Panc1 (cell line): ENCODE results near the gene SKP1. TPM values are rescaled to one million over a fixed set of nuclear protein-coding genes. Genes with fewer than 3 reads are reported as not detected.
"Not testable (repeated sequence)": the region's sequence is repeated elsewhere in the genome, so short reads cannot be mapped to it uniquely, and the experiment has no call there.

Experiments used
- ATAC-seq: fragments of 200-7000 bp; cut with Tn5 transposase; 2 replicates; pipeline ENCODE4 v1.9.1; 2020; ENCODE audit warnings: mild to moderate bottlenecking, moderate library complexity
- BruUV-seq: library from RNA; stranded (reverse); fragments of 400-500 nt; replicated peaks from 2 replicates; lab custom pipeline; 2021; lab: Mats Ljungman, UMichigan
- CTCF ChIA-PET: fragments of 300-600 bp; sonication (Branson Sonifier 250); formaldehyde crosslinking; loops from one replicate; lab custom pipeline; 2022; ENCODE audit warnings: antibody characterized with exemption; lab: Charles Lee
- POLR2A ChIA-PET: fragments of 300-600 bp; sonication (Branson Sonifier 250); formaldehyde crosslinking; loops from one replicate; lab custom pipeline; 2022; ENCODE audit warnings: antibody characterized with exemption; lab: Charles Lee
- DNase-seq: peaks from one replicate; pipeline ENCODE4 v3.0.0-alpha.2; 2010; ENCODE audit warnings: low read depth, low spot score
- H3K27ac ChIP-seq: 2 replicates; pipeline ENCODE4 v1.5.1; 2011; ENCODE audit warnings: mild to moderate bottlenecking, low read length, inconsistent platforms
- H3K27me3 ChIP-seq: fragments of 200-500 bp; sonication (Bioruptor generic); 2 replicates; pipeline ENCODE4 v1.6.0; 2014; ENCODE audit warnings: low read length, inconsistent platforms; ENCODE audit not compliant: control insufficient read depth, insufficient read depth
- H3K36me3 ChIP-seq: fragments of 200-500 bp; sonication (Bioruptor generic); 2 replicates; pipeline ENCODE4 v1.5.1; 2014; ENCODE audit warnings: inconsistent platforms, mild to moderate bottlenecking, low read length, moderate library complexity; ENCODE audit not compliant: control insufficient read depth, insufficient read depth
- H3K4me1 ChIP-seq: 2 replicates; pipeline ENCODE4 v1.5.1; 2011; ENCODE audit warnings: inconsistent platforms, mild to moderate bottlenecking, low read length, moderate library complexity; ENCODE audit not compliant: control insufficient read depth, insufficient read depth
- H3K4me3 ChIP-seq, 2 experiments: 2 replicates each; pipeline ENCODE4 v1.5.1; 2011 to 2012; ENCODE audit warnings: low read depth in 2 of 2, low read length in 2 of 2, mild to moderate bottlenecking in 2 of 2, inconsistent platforms in 1 of 2, moderate library complexity in 1 of 2
- H3K9me3 ChIP-seq: fragments of 200-500 bp; sonication (Bioruptor generic); 2 replicates; pipeline ENCODE4 v1.5.1; 2014; ENCODE audit warnings: low read depth, mild to moderate bottlenecking, inconsistent platforms, low read length, moderate library complexity; ENCODE audit not compliant: control insufficient read depth, insufficient read depth
- POLR2AphosphoS5 ChIP-seq: IDR thresholded peaks from 2 replicates; pipeline ENCODE4 v1.6.1; 2012; ENCODE audit warnings: mild to moderate bottlenecking, low read depth, low read length, moderate library complexity
- SIN3A ChIP-seq: IDR thresholded peaks from 2 replicates; pipeline ENCODE4 v1.6.1; 2012; ENCODE audit warnings: low read depth, mild to moderate bottlenecking, low read length, moderate library complexity, borderline replicate concordance; ENCODE audit not compliant: insufficient read depth
- TCF7L2 ChIP-seq: IDR thresholded peaks from 2 replicates; pipeline ENCODE4 v1.6.1; 2011; ENCODE audit warnings: mild to moderate bottlenecking, low read depth, low read length, inconsistent platforms
- in situ Hi-C: cut with HindIII; loops from 2 replicates; pipeline ENCODE4 v1.10.0; 2016; ENCODE audit warnings: low sequenced_read_pairs, low pct_unique_long_range_greater_than_20kb
- intact Hi-C: fragments of 100-400 bp; cut with micrococcal nuclease; formaldehyde crosslinking; loops from one replicate; pipeline ENCODE4 v1.10.0; 2022; ENCODE audit not compliant: unreplicated experiment
- total RNA-seq: library from RNA; stranded (reverse); gene quantifications from one replicate; pipeline ENCODE4 v1.2.1, GENCODE V29; 2021; ENCODE audit not compliant: unreplicated experiment
- TF ChIP-seq, protein P1 (sequence below), 2 experiments: IDR thresholded peaks; 2 replicates each; pipeline ENCODE4 v1.6.1; 2011 to 2012; ENCODE audit warnings: low read depth in 2 of 2, control low read depth in 1 of 2, low read length in 1 of 2, mild to moderate bottlenecking in 1 of 2, moderate library complexity in 1 of 2; ENCODE audit not compliant: insufficient read depth in 1 of 2
- TF ChIP-seq, protein P2 (sequence below): fragments of 450-650 bp; IDR thresholded peaks from 2 replicates; pipeline ENCODE4 v1.5.1; 2017; ENCODE audit warnings: mild to moderate bottlenecking

SKP1 gene
- total RNA-seq, 1 experiment from 2014 or later = 301 TPM

DNA sequence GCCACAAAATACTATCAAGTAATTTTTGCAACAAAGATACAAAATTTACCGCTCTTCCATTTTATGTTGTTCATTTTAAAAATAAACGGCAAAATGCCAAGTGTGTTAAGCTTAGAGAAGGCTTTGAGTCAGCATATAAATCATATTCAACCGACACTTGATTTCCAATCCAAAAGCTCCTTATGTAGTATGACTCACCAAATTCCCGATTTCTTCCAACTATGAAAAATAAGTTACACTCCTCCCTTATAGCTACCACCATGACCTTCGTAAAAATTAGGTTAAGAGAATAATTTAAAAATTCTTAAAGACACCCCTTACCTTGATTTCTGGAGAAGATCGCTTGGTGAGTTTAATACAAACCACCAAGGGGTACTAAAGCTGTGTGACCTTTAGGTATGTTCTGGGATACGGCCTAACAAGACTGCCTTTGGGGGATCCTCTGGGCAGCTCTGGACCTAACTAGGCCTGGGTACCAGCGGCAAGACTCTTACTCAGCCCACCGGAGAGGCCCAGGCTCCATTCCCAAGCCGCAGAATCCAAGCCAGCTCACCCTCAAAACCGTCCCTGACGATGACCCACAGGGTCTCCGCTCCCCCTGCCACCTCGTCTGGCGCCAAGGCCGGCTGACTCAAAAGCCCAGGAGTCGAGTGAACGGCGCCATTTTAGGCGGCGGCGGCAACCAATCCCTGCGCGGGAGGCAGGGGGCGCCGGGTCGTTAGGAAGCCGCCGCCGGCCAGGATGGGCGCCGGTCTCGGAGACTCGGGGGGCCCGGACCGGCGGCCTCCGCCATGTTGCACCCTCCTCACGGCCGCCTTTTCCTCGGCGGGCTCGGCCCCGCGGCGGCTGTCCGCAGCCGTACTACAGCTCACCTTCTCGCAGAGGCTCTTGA, 48.4 kb upstream of the SKP1 start:
- BruUV-seq = no TSS peak
- peak; percentile 47 for ATAC-seq
- H3K27me3 ChIP-seq = no peaks in the 10 kb centered on the region
- ChIA-PET POLR2A (interaction anchor here (0.6 to 2.5 kb wide), 5 partner anchors 20 to 581 kb away, joined by 4 to 17 read pairs (median 4); partner anchors contain the start of gene SKP1), CTCF (no interaction called here)
- intact Hi-C loops = loop anchor here (10.0 kb wide), 1 partner anchor 60 kb away; no protein-coding TSS in a partner anchor
- in situ Hi-C loops = no loop called here
- TF ChIP-seq, protein P1, sequence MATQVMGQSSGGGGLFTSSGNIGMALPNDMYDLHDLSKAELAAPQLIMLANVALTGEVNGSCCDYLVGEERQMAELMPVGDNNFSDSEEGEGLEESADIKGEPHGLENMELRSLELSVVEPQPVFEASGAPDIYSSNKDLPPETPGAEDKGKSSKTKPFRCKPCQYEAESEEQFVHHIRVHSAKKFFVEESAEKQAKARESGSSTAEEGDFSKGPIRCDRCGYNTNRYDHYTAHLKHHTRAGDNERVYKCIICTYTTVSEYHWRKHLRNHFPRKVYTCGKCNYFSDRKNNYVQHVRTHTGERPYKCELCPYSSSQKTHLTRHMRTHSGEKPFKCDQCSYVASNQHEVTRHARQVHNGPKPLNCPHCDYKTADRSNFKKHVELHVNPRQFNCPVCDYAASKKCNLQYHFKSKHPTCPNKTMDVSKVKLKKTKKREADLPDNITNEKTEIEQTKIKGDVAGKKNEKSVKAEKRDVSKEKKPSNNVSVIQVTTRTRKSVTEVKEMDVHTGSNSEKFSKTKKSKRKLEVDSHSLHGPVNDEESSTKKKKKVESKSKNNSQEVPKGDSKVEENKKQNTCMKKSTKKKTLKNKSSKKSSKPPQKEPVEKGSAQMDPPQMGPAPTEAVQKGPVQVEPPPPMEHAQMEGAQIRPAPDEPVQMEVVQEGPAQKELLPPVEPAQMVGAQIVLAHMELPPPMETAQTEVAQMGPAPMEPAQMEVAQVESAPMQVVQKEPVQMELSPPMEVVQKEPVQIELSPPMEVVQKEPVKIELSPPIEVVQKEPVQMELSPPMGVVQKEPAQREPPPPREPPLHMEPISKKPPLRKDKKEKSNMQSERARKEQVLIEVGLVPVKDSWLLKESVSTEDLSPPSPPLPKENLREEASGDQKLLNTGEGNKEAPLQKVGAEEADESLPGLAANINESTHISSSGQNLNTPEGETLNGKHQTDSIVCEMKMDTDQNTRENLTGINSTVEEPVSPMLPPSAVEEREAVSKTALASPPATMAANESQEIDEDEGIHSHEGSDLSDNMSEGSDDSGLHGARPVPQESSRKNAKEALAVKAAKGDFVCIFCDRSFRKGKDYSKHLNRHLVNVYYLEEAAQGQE (IDR thresholded peaks at IDR 0.05; ENCODE audit: insufficient read depth in 1 of 2, low read depth in 2 of 2, low read length in 1 of 2) = no peak
- TF ChIP-seq POLR2AphosphoS5 = no peak; the same call in 1 of the 2 replicates
- no peak for TF ChIP-seq TCF7L2
- TF ChIP-seq, protein P2, sequence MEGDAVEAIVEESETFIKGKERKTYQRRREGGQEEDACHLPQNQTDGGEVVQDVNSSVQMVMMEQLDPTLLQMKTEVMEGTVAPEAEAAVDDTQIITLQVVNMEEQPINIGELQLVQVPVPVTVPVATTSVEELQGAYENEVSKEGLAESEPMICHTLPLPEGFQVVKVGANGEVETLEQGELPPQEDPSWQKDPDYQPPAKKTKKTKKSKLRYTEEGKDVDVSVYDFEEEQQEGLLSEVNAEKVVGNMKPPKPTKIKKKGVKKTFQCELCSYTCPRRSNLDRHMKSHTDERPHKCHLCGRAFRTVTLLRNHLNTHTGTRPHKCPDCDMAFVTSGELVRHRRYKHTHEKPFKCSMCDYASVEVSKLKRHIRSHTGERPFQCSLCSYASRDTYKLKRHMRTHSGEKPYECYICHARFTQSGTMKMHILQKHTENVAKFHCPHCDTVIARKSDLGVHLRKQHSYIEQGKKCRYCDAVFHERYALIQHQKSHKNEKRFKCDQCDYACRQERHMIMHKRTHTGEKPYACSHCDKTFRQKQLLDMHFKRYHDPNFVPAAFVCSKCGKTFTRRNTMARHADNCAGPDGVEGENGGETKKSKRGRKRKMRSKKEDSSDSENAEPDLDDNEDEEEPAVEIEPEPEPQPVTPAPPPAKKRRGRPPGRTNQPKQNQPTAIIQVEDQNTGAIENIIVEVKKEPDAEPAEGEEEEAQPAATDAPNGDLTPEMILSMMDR = no peak
- TF ChIP-seq SIN3A = no peak
- peak overlapping the region; percentile 94 to 99 for H3K4me3 ChIP-seq
- peaks cover 11% of the 10 kb centered on the region for H3K36me3 ChIP-seq
- H3K9me3 ChIP-seq = no peaks in the 10 kb centered on the region
- H3K4me1 ChIP-seq = peaks cover 43% of the 10 kb centered on the region
- H3K27ac ChIP-seq = peak overlapping the region; percentile 98
- DNase-seq = no peak

DNA sequence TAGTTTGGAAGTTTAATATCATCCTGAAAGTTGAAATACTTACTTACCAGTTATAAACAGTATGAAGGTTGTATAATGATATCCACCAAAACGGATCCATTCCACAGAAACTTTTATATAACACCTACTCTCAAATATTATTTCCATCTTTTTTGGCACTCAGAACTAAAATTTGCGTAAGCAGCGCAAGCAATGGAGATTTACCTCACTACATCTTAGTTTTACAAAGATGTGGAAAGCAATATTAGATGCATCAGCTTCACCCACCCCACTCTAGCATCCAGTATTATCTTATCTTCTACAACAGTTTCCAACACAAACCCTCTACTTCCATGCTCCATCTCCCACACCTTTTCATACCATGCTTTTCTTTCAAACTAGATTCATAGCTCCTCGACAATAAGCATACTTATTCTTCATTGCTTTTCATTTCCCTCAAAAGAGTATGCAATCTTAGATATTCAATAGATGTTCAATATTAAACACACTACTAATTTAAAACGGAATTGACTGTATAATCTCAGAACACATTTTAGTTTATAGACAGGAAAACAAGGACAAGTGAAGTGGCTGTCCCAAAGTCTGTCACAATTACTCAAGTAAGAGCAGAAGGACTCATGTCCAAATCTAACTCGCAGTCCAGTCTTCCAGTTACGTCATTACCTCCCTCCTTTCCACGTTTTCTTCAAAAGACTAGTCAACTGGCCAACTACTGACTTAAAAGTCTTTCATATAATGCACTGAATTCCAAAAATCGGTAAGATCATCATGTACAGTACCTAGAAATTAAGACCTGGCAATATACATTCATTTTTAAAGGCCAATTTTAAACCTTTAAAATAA, 46.9 kb upstream of the SKP1 start:
- TF ChIP-seq, protein P1 (IDR thresholded peaks at IDR 0.05; ENCODE audit: insufficient read depth in 1 of 2, low read depth in 2 of 2, low read length in 1 of 2) = no peak
- no peak for TF ChIP-seq TCF7L2
- TF ChIP-seq, protein P2 = no peak
- peaks cover 47% of the 10 kb centered on the region for H3K4me1 ChIP-seq
- peaks cover 11% of the 10 kb centered on the region for H3K36me3 ChIP-seq
- no peaks in the 10 kb centered on the region for H3K27me3 ChIP-seq
- ChIA-PET CTCF (no interaction called here), POLR2A (interaction anchor here (0.6 to 1.1 kb wide), 2 partner anchors 48 to 56 kb away, joined by 3 to 8 read pairs; no protein-coding TSS in a partner anchor)
- ATAC-seq (no peak), DNase-seq (no peak)
- H3K4me3 ChIP-seq = peak overlapping the region; percentile 94 to 99
- BruUV-seq = no TSS peak
- H3K27ac ChIP-seq = peak overlapping the region; percentile 98
- no peaks in the 10 kb centered on the region for H3K9me3 ChIP-seq
- in situ Hi-C loops = no loop called here
- intact Hi-C loops = loop anchor here (10.0 kb wide), 1 partner anchor 61 kb away; no protein-coding TSS in a partner anchor

DNA sequence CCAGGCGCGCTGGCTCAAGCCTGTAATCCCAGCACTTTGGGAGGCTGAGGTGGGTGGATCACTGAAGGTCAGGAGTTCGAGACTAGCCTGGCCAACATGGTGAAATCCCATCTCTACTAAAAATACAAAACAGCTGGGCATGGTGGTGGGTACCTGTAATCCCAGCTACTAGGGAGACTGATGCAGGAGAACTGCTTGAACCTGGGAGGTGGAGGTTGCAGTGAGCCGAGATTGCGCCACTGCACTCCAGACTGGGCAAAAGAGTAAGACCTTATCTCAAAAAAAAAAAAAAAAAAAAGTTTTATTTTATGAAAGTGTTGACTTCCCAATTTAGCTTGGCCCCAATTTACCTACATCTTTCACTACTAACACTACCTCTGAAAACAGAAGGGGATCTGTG, 44.9 kb upstream of the SKP1 start:
- DNase-seq, BruUV-seq, ATAC-seq, H3K9me3 ChIP-seq, in situ Hi-C loops, H3K4me3 ChIP-seq, H3K27ac ChIP-seq, H3K27me3 ChIP-seq: not testable (repeated sequence)
- peaks cover 11% of the 10 kb centered on the region for H3K36me3 ChIP-seq
- H3K4me1 ChIP-seq = peaks cover 46% of the 10 kb centered on the region
- ChIA-PET POLR2A (interaction anchor here (0.6 kb wide), 1 partner anchor 18 kb away, joined by 4 read pairs; no protein-coding TSS in a partner anchor), CTCF (interaction anchor here (1.1 kb wide), 1 partner anchor 20 kb away, joined by 3 read pairs; no protein-coding TSS in a partner anchor)
- intact Hi-C loops = loop anchor here (10.0 kb wide), 1 partner anchor 63 kb away; no protein-coding TSS in a partner anchor
